Dedifferentiated amniotic fluid mesenchymal stem cell (primary cell): ENCODE data around the gene CATSPER3.
"Not testable (repeated sequence)": the region's sequence is repeated elsewhere in the genome, so short reads cannot be mapped to it uniquely, and the experiment has no call there.

Source experiments
- DNase-seq: peaks from one replicate; pipeline ENCODE4 v3.0.0-alpha.2; 2016; ENCODE audit errors: extremely low spot score

CATSPER3 gene

GRCh38 chr5:134975078-134975715 lies 7.5 kb downstream of the CATSPER3 start:
- no peak for DNase-seq

GRCh38 chr5:134975843-134976242 lies 8.1 kb downstream of the CATSPER3 start:
- no peak for DNase-seq

GRCh38 chr5:134976841-134977240 lies 9.1 kb downstream of the CATSPER3 start:
- DNase-seq = no peak

- DNase-seq = no peak
Measured at GRCh38 chr5:134979416-134979815, 11.7 kb downstream of the CATSPER3 start.

- no peak for DNase-seq
Measured at GRCh38 chr5:134982230-134982629, 14.5 kb downstream of the CATSPER3 start.

DNA sequence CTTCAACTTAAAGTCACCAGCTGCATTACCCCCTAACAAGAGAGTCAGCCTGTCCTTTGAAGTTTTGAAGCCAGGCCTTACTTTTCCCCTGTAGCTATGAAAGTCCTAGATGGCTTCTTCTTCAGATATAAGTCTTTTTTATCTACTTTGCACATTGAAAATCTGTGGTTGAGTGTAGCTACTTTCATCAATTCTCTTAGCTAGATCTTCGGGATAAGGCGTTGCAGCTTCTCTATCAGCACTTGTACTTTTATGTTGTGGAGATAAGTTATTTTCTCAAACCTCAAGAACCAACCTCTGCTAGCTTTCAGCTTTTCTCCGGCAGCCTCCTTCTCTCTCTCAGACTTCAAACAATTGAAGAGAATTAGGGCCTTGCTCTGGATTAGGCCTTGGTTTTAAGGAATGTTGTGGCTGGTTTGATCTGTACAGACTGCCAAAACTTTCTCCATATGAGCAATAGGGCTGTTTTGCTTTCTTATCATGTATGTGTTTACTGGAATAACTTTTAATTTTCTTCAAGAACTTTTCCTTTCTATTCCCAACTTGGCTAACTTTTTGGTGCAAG lies 21.6 kb downstream of the CATSPER3 start:
- DNase-seq = peak; percentile 53

GRCh38 chr5:134990183-134990582 lies 22.5 kb downstream of the CATSPER3 start:
- not testable (repeated sequence) for DNase-seq

DNA sequence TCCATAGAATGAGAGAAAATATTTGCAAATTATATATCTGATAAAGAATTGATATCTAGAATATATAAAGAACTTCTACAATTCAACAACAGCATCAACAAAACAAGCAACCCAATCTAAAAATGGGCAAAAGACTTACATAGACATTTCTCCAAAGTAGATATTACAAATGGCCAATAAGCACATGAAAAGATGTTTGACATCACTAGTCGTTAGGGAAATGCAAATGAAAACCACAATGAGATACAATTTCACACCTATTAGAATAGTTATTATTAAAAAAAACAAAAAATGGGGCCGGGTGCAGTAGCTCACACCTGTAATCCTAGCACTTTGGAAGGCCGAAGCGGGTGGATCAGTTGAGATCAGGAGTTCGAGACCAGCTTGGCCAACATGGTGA lies 24.4 kb downstream of the CATSPER3 start:
- DNase-seq = no peak

DNA sequence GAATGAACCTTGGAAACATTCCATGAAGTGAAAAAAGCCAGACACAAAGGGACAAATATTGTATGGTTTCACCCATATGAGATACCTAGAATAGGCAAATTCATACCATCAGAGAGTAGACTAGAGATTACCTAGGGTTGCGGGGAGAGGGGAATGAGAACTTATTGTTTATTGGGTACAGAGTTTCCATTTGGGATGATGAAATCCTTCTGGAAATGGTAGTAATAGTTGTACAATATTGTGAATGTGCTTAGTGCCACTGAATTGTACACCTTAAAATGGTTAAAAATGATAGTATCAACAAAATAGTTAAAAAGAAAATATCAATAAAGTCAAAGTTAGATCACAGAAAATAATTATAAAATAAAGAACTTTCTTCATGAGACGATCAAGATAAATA lies 25.5 kb downstream of the CATSPER3 start:
- no peak for DNase-seq

GRCh38 chr5:134994560-134995156 lies 27.0 kb downstream of the CATSPER3 start:
- no peak for DNase-seq

GRCh38 chr5:134995850-134996402 lies 28.2 kb downstream of the CATSPER3 start:
- no peak for DNase-seq

DNA sequence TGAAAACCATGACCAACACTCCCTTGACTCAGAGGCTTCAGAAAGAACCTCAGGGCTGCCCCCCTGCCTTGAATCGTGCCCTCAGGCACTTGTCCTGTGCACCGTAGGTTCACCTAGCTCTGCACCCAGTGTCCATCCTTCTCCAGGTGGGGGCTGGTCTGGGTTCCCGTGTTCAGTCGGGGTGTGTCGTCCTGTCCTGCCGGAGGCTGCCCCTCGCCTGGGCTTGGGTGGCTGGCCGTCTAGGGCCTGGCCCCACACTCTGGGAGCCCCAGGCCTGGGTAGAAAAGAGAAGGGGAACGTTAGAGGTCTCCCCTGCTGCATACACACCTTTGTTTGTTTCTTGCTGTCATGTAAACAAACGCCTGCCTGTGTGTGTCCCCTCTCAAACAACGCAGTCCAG lies 29.3 kb downstream of the CATSPER3 start:
- DNase-seq = no peak

GRCh38 chr5:134998068-134998467 lies 30.4 kb downstream of the CATSPER3 start:
- DNase-seq = not testable (repeated sequence)

GRCh38 chr5:135004376-135004775 lies 36.7 kb downstream of the CATSPER3 start:
- no peak for DNase-seq

DNA sequence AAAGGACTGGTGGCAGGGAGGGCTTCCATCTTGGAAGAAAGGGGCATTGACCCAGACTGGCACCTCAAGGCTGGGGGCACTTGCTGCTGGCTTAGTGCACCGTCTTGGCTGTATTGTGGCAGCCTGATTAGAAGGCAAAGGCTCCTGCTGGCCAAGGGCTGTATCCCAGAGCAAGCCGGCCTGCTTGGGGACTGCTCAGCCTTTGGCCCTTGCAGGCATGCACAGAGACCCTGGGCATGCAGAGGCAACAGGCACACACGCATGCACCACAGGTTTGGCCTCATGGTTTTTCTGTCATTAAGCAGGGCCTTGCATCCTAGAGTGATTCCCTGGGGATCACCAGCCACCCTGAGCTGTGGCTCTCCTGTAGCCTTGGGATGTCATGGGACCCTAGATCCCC lies 37.4 kb downstream of the CATSPER3 start:
- DNase-seq = no peak

- DNase-seq = no peak
Measured at GRCh38 chr5:135007305-135007704, 39.6 kb downstream of the CATSPER3 start.

DNA sequence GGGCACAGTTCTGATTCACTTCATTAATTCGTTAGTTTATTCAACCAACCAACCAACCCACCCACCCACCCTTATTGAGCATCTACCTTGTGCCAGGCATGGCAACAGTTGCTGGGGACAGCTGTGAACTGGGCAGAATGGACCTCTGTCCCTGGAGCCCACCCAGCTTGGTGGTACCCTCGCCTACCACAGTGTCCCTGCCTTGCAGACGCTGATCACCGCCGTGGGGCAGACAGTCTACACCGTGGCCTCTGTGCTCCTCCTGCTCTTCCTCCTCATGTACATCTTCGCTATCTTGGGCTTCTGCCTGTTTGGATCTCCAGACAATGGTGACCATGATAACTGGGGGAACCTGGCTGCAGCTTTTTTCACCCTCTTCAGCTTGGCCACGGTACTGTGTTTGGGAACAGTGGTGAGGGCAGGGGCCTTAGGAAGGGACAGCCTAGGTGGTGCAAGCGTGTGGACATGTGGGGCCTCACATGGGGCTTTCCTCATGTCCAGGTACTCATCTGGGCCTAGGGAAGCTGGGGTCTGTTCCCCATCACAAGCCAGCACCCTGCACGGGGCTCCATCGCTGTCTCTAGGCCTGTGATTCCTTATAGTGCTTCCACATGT lies 40.1 kb downstream of the CATSPER3 start:
- no peak for DNase-seq

GRCh38 chr5:135008556-135008955 lies 40.8 kb downstream of the CATSPER3 start:
- no peak for DNase-seq

- no peak for DNase-seq
Measured at GRCh38 chr5:135008981-135009735, 41.5 kb downstream of the CATSPER3 start.

DNA sequence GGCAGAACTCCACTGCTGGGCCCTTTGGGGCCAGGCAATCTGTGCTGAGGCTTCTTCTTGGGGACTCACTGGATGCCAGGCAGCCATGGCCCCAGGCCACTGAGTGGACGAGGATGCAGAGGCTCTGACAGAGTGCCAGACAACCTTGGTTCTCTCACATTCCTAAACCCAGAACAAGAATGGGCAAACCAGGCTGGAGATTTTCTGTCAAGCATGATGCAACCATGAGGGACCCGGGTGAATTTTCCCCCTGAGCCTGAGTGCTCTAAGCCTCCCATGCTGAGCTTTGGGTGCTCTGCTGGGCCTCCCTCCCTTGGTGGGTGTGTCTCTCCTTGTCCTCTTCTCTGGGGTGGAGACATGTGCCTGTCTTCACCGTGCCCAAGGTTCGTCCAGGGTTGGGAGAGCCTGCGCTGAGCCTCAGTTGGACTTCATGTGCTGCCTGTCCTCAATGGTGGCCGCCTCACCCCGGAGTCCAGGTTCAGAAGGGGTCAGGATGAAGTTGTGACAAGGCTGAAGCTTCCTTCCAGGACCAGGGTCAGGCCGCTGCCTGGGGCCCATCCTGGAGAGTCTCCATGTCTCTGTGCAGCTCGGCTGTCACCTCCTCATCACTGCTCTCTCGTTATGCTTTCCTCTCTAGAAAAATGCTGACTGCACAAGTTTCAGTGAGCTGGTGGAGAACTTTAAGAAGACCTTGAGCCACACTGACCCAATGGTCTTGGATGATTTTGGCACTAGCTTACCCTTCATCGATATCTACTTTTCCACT lies 42.2 kb downstream of the CATSPER3 start:
- no peak for DNase-seq
